Naive B cell (primary cell): ENCODE measurements around the gene WDR48. TPM values are rescaled to one million over a fixed set of nuclear protein-coding genes. Genes with fewer than 3 reads are reported as not detected.
A peak's percentile ranks its signal among the peaks of the same experiment; 100 is the strongest.

Experiments used
- ATAC-seq, 2 donors: fragments of 150-1000 bp; cut with Tn5 transposase; 2 replicates each; pipeline ENCODE4 v1.10.0; 2021; ENCODE audit warnings: low read depth in 2 of 2, mild to moderate bottlenecking in 2 of 2, moderate library complexity in 2 of 2
- DNase-seq: peaks from one replicate; pipeline ENCODE4 v3.0.0; 2022
- H3K27ac Mint-ChIP-seq, 6 donors: one replicate each; pipeline ENCODE4 v1.8.0; 2020 to 2022; ENCODE audit warnings: mild to moderate bottlenecking in 6 of 6, mixed read lengths in 6 of 6, moderate library complexity in 5 of 6, inconsistent platforms in 2 of 6
- H3K27me3 Mint-ChIP-seq, 3 donors: one replicate each; pipeline ENCODE4 v1.8.0; 2021 to 2022; ENCODE audit warnings: mixed read lengths in 3 of 3, mild to moderate bottlenecking in 1 of 3
- H3K36me3 Mint-ChIP-seq, 2 donors: one replicate each; pipeline ENCODE4 v1.8.0; 2020 to 2022; ENCODE audit warnings: mixed read lengths in 2 of 2, inconsistent platforms in 1 of 2, mild to moderate bottlenecking in 1 of 2
- H3K4me1 Mint-ChIP-seq, 3 donors: one replicate each; pipeline ENCODE4 v1.8.0; 2020 to 2022; ENCODE audit warnings: mixed read lengths in 3 of 3, inconsistent platforms in 1 of 3, mild to moderate bottlenecking in 1 of 3, moderate library complexity in 1 of 3
- H3K4me3 Mint-ChIP-seq, 8 donors: one replicate each; pipeline ENCODE4 v1.8.0; 2020 to 2022; ENCODE audit warnings: mild to moderate bottlenecking in 8 of 8, mixed read lengths in 8 of 8, moderate library complexity in 8 of 8, inconsistent platforms in 2 of 8
- H3K9me3 Mint-ChIP-seq, 7 donors: one replicate each; pipeline ENCODE4 v1.8.0; 2020 to 2022; ENCODE audit warnings: mixed read lengths in 7 of 7, mild to moderate bottlenecking in 5 of 7, inconsistent platforms in 2 of 7, moderate library complexity in 1 of 7
- polyA plus RNA-seq, 6 donors: library from polyadenylated mRNA; unstranded; fragments of 300-500 nt; fragmentation: Illumina TruSeq; gene quantifications; one replicate each; pipeline ENCODE4 v1.2.3, GENCODE V29; 2021; ENCODE audit warnings: low read depth in 6 of 6

Gene WDR48
- 10 to 100 TPM; 23.5 to 66.0 (median 54.3) TPM for polyA plus RNA-seq

DNA sequence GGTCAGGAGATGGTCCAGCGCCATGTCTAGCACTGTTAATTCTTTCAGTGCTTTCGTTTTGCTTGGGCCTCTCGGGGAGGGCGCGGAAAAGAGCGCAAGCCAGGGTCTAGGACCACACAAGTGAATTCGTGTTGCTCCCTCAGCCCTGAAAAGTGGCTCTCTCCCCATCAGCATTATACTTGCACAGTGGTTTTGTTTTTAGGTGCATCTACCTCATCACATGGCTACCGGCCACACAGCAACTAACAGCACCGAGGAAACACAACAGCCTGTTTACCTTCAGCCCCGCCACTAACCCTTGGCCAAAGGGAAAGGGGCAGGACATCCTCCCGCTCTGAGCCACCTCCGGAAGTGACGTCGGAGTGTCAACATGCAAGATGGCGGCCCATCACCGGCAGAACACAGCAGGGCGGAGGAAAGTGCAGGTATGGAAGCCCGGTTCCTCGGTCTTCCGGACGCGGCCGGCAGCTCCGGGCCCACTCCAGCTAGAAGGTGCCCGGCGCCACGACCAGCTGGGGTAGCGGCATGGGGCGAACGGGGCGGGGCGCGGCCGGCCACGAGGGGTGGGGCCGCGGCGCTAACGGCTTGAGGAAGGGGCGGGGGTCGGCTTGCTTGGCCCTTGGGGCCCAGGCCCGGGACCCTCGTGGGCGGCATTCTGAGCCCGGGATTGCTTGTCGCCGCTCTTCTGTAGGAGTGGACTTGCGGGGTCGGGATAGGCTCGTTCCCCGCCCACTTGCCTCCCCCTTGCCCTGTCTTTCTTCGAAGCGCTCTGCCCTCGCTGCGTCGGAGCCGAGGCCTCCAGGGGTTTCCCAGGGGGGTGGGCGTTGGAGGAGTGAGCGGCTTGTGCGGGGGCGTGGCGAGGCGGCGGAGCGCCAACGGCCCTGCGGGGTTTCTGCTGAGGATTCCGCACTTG is at the start of gene WDR48, which contains the start of gene SCN11A:
WDR48 (plus strand) TSS at position 368 of the 913 bp plus-strand sequence; CDS start at position 378, 10 bp downstream.
SCN11A (minus strand) TSS at position 296 of the 913 bp plus-strand sequence. CDS start 101,582 bp downstream, outside the sequence.
- H3K4me3 Mint-ChIP-seq: peak within 1 kb of the TSS; percentile 88 to 99 (median 95)
- DNase-seq: peak; percentile 89
- peaks cover 40 to 48% (median 42%) of the 10 kb centered on the region in 3 donors for H3K4me1 Mint-ChIP-seq
- peaks cover 0 to 7% of the 10 kb centered on the region in 2 donors for H3K36me3 Mint-ChIP-seq
- peak within 1 kb of the TSS; percentile 95 to 100 (median 98) for H3K27ac Mint-ChIP-seq
- ATAC-seq: peak; percentile 87 to 90
- no peaks in the 10 kb centered on the region for H3K27me3 Mint-ChIP-seq
- no peaks in the 10 kb centered on the region for H3K9me3 Mint-ChIP-seq

DNA sequence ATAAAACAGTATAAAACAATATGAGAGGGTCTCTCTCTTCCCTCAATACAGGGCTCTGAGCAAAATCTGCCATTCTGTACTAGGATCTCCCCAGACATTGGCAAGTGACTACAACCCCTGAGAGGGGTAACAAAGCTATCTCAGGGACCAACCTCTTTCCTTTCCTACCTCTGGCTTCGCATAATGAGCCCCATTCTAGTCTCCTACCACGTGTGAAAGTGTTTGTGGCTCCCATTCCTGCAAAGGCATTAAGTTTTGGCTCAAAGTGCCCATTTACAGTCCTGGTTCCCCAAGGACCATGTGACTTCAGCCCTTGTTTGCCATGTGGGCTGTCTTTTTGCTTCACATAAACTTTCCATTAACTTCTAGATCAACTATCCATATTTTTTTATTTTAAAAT is 46.5 kb upstream of the WDR48 start:
- ATAC-seq (no peak), DNase-seq (no peak)
- H3K4me1 Mint-ChIP-seq: no peaks in the 10 kb centered on the region
- H3K27ac Mint-ChIP-seq: no peak overlapping the region
- no peak overlapping the region for H3K4me3 Mint-ChIP-seq
- peaks cover 11 to 34% (median 24%) of the 10 kb centered on the region in 3 donors for H3K27me3 Mint-ChIP-seq
- no peaks in the 10 kb centered on the region for H3K36me3 Mint-ChIP-seq
- peaks cover 0 to 9% (median 4%) of the 10 kb centered on the region in 7 donors for H3K9me3 Mint-ChIP-seq

DNA sequence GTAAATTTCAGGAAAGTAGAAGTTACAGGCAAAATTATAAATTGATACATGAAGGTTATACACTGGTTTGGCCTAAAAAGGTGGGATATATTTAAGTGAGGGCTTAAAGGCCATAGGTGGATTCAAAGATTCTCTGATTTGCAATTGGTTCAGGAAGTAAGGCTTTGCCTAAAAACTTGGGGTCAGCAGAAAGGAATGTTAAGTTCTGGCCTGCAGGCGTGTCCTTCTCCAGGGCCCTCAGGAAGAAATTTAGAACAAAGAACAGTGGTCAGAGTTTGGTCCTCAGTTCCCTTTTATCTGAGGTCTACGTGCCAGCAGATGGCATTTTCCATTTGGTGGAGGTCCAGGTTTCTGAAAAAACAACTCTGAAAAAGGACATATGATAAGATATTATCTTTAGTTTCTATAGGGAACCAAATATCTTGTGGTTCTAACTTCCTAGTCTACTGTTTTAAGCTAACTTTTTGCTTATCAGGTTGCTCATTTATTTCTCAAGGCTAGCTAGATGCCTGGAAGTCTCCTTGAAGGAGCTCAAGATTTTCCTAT is 40.6 kb upstream of the WDR48 start:
- Mint-ChIP-seq H3K27me3 (peaks cover 5 to 47% (median 39%) of the 10 kb centered on the region in 3 donors), H3K4me1 (peaks cover 0 to 2% (median 0%) of the 10 kb centered on the region in 3 donors), H3K27ac (peak overlapping the region in 1 of 6 donors; percentile 32), H3K4me3 (no peak overlapping the region), H3K9me3 (peaks cover 0 to 9% (median 3%) of the 10 kb centered on the region in 7 donors), H3K36me3 (no peaks in the 10 kb centered on the region)
- DNase-seq: no peak
- ATAC-seq: no peak

DNA sequence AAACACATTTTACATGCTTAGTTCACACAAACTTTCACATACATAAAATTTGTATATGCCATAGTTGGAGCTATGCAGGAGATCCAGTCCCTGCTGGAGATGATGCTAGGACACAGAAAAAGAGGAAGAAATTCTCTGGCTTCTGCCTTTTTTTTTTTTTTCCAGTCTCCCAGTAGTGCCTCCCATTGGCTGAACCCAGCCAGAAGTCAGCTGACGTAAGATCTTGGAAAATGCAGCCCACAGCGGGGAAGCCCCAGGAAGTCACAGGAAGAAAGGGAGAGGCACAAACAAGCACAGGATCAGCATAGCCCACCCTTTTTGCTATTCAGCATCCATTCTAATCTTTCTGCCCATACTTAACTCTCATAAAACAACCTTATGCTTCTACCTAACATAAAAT is 38.5 kb upstream of the WDR48 start:
- H3K36me3 Mint-ChIP-seq: no peaks in the 10 kb centered on the region
- no peak overlapping the region for H3K4me3 Mint-ChIP-seq
- DNase-seq: no peak
- H3K27ac Mint-ChIP-seq: no peak overlapping the region
- no peak for ATAC-seq
- H3K4me1 Mint-ChIP-seq: peaks cover 0 to 2% (median 0%) of the 10 kb centered on the region in 3 donors
- H3K9me3 Mint-ChIP-seq: peaks cover 0 to 9% (median 1%) of the 10 kb centered on the region in 7 donors
- peaks cover 3 to 40% (median 35%) of the 10 kb centered on the region in 3 donors for H3K27me3 Mint-ChIP-seq

DNA sequence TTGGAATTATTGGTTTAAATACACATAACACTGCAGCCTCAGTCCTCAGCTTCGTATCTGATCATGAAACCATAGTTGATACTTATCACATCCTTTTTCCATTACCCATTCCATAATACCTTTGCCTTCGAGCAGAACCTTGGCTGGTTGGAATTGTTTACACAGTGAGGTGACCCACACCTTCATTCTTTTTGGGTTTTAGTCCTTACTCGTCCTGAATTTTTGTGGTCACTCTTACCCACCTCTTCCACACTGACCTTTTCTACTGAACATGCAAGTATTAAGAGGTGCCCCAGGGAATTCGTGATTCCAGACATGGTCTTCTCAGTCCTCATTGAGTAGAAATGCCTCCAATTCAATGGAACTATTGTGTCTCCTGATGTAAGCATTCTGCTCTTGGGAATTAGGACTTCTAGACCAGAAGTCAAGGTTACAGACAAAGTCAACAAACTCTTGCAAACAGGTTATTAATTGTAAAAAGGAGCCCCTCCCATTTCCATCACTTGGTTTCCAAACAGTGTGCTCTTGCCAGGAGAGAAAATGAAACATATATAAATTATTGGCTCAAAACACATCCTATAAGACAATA is 37.8 kb upstream of the WDR48 start:
- H3K9me3 Mint-ChIP-seq: peaks cover 0 to 9% (median 1%) of the 10 kb centered on the region in 7 donors
- no peak for ATAC-seq
- no peak overlapping the region for H3K27ac Mint-ChIP-seq
- peaks cover 0 to 2% (median 0%) of the 10 kb centered on the region in 3 donors for H3K4me1 Mint-ChIP-seq
- H3K27me3 Mint-ChIP-seq: peaks cover 7 to 40% (median 36%) of the 10 kb centered on the region in 3 donors
- no peak for DNase-seq
- no peaks in the 10 kb centered on the region for H3K36me3 Mint-ChIP-seq
- H3K4me3 Mint-ChIP-seq: no peak overlapping the region

DNA sequence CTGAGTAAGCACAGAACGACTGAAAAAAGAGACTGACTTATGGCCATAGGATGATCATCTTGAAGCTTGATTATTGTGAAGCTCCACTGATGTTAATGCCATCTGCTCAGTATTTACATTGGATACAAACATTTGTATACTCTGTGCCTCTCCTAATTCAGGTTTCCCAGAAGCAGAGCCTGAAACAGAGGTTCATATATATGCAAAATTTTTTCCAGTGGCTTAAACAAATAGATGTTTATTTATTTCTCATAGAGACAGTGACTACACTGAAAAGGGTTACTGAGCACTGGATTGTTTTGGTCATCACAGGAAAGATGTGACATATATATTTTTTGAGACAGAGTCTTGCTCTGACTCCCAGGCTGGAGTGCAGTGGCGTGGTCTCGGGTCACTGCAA is 36.4 kb upstream of the WDR48 start:
- DNase-seq: no peak
- Mint-ChIP-seq H3K27me3 (peaks cover 14 to 50% (median 38%) of the 10 kb centered on the region in 3 donors), H3K4me3 (no peak overlapping the region)

DNA sequence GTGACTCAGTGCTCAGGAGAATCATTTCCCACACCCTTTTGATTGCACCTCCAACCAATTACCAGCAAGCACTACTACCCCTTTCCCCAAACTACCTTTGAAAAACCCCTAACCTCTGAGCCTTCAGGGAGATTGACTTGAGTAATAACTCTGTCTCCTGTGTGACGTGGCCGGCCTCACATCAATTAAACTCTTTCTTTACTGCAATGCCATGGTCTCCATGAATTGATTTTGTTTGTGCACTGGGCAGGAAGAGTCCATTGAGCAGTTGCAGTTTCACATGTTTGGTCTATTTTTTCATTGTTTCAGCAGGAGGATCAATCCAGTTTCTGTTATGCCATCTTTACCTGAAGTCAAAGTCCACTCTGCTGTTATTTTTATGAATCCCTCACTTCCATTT is 32.5 kb upstream of the WDR48 start:
- DNase-seq (no peak), ATAC-seq (no peak)
- Mint-ChIP-seq H3K36me3 (no peaks in the 10 kb centered on the region), H3K9me3 (no peaks in the 10 kb centered on the region), H3K27me3 (peaks cover 17 to 36% (median 29%) of the 10 kb centered on the region in 3 donors), H3K4me1 (no peaks in the 10 kb centered on the region), H3K4me3 (no peak overlapping the region), H3K27ac (no peak overlapping the region)

More for the DNA sequence above, 36.4 kb upstream of the WDR48 start:
- no peak for ATAC-seq
- no peaks in the 10 kb centered on the region for H3K36me3 Mint-ChIP-seq
- H3K9me3 Mint-ChIP-seq: no peaks in the 10 kb centered on the region
- no peak overlapping the region for H3K27ac Mint-ChIP-seq
- H3K4me1 Mint-ChIP-seq: peaks cover 0 to 2% (median 0%) of the 10 kb centered on the region in 3 donors

DNA sequence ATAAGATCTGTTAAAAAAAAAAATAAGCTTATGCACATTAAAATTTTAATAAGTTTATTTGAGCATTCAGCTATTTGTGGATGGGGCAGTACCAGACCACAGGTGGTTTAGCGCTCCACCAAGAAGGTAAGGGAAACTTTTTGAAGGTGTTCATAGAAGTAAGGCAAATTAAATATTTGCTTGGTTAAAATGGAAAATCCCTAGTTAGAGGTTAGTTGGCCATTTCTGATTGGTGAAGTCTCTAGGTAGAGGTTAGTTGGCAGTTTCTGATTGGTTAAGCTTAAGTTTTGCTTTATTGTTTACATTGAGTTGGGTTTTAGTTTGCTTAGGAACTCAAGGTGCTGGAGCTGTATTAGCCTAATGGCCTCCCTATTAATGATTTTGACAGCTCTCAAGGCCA is 30.8 kb upstream of the WDR48 start:
- peaks cover 0 to 4% (median 0%) of the 10 kb centered on the region in 3 donors for H3K4me1 Mint-ChIP-seq
- H3K9me3 Mint-ChIP-seq: no peaks in the 10 kb centered on the region
- H3K36me3 Mint-ChIP-seq: no peaks in the 10 kb centered on the region
- DNase-seq (no peak), ATAC-seq (no peak)
- H3K27me3 Mint-ChIP-seq: peaks cover 17 to 31% (median 19%) of the 10 kb centered on the region in 3 donors
- H3K27ac Mint-ChIP-seq: peak overlapping the region in 2 of 6 donors; percentile 5 to 29
- no peak overlapping the region for H3K4me3 Mint-ChIP-seq

DNA sequence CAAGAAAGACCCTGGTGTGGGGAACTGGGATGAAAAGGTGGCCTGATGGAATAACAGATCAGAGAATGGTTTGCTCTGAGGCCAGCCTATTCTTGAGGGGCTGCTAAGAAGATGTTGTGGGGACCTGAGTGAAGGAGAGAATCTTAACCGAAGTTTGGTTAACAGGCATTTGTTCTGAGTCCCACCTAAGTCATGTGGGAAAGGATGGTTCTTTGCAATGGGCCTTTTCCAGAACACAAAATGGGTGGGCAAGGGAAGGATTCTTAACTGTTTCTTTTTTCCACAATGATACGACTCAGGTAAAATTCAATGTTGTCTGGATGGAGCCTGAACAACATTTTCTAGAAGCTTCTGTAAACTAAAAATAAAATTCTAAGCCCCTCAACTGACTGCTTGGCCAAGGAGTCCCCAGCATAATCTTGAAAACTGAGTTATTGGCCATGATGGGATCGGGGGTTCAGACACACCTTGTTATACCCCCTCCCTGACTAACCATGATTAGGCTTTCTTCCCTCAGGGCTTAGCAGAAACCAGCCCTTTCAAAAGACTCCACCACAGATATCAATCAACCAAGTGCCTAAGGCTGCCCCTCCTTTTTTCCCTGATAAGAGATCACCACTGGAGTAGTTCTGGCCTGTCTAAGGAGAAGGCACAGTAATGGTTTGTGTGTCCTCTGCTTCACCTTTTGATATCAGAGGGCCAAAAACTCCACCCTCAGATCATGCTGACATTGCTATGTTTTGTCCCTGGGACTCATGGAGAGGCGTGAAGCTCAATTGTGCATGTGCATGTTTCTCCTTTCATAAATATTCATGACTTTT is 30.1 kb upstream of the WDR48 start:
- H3K9me3 Mint-ChIP-seq: no peaks in the 10 kb centered on the region
- no peak overlapping the region for H3K4me3 Mint-ChIP-seq
- H3K27ac Mint-ChIP-seq: peak overlapping the region in 1 of 6 donors; percentile 3
- DNase-seq (no peak), ATAC-seq (no peak)
- peaks cover 0 to 4% (median 0%) of the 10 kb centered on the region in 3 donors for H3K4me1 Mint-ChIP-seq
- no peaks in the 10 kb centered on the region for H3K36me3 Mint-ChIP-seq
- peaks cover 17 to 31% (median 23%) of the 10 kb centered on the region in 3 donors for H3K27me3 Mint-ChIP-seq

DNA sequence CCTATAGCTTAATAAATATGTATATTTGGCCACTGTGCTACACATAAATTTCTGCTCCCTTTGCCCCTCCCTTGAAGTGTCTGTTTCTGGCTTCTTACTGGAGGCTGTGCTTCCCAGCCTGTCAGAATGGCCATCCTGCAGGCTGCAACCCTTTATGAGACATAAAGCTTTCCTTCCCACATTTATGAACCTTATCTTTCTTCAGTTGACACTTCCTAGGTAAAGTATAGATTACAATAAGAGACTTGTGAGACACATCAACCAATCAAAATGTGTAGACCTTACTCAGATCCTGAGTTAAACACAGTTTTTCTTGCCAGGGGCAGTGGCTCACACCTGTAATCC is 29.6 kb upstream of the WDR48 start:
- DNase-seq (no peak), ATAC-seq (no peak)
- Mint-ChIP-seq H3K36me3 (no peaks in the 10 kb centered on the region), H3K9me3 (no peaks in the 10 kb centered on the region), H3K4me1 (peaks cover 0 to 4% (median 0%) of the 10 kb centered on the region in 3 donors), H3K27ac (no peak overlapping the region), H3K27me3 (peaks cover 17 to 29% (median 23%) of the 10 kb centered on the region in 3 donors), H3K4me3 (no peak overlapping the region)

DNA sequence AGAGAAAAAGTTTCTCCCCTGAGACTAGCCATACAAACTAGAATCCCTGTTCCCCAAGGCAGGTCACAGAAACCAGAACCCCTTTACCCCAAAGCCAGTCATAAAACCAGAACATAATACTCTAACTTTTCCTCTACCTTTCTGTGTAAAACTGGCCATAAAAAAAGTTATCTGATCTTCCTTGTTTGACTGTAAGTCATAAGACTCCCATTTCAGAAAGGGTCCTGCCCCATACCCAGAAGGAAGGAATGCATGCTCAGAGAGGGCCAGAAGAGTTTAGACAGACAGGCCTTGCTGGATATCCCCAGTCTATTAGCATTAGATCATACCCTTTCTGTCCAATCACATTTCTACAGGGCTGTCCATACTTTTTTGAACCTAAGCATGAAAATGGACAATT is 27.3 kb upstream of the WDR48 start:
- H3K4me1 Mint-ChIP-seq: peaks cover 0 to 4% (median 0%) of the 10 kb centered on the region in 3 donors
- H3K27me3 Mint-ChIP-seq: peaks cover 10 to 20% (median 19%) of the 10 kb centered on the region in 3 donors
- H3K4me3 Mint-ChIP-seq: no peak overlapping the region
- H3K36me3 Mint-ChIP-seq: no peaks in the 10 kb centered on the region
- no peak for DNase-seq
- no peak overlapping the region for H3K27ac Mint-ChIP-seq
- no peaks in the 10 kb centered on the region for H3K9me3 Mint-ChIP-seq
- ATAC-seq: no peak

DNA sequence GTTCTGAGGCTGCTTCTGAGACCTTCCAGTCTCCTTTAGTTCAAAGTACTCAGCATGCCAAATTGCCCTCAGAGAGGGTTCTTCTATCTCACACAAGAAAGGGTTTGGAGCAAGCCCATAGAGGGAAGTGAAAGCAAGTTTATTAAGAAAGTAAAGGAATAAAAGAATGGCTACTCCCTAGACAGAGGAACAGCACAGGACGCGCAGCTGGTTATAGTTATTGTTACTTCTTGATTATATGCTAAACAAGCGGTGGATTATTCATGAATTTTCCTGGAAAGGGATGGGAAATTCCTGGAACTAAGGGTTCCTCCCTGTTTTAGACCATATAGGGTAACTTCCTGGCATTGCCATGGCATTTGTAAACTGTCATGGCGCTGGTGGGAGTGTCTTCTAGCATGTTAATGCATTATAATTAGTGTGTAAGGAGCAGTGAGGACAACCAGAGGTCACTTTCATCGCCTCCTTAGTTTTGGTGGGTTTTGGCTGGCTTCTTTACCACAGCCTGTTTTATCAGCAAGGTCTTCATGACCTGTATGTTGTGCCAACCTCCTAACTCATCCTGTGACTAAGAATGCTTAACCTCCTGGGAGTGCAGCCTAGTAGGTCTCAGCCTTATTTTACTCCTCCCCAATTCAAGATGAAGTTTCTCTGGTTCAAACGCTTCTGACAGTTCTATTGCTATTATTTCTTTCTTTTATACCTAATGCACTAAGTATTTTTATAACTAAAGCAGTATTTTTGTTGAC is 26.4 kb upstream of the WDR48 start:
- H3K9me3 Mint-ChIP-seq: no peaks in the 10 kb centered on the region
- DNase-seq: no peak
- ATAC-seq: no peak
- peaks cover 0 to 4% (median 0%) of the 10 kb centered on the region in 3 donors for H3K4me1 Mint-ChIP-seq
- peaks cover 11 to 18% (median 14%) of the 10 kb centered on the region in 3 donors for H3K27me3 Mint-ChIP-seq
- no peak overlapping the region for H3K4me3 Mint-ChIP-seq
- H3K36me3 Mint-ChIP-seq: no peaks in the 10 kb centered on the region
- H3K27ac Mint-ChIP-seq: peak overlapping the region in 1 of 6 donors; percentile 15
